DND-41 (cell line): ENCODE data around the gene ACSS3.

Experiments used
- ATAC-seq: fragments of 200-7000 bp; cut with Tn5 transposase; 3 replicates; pipeline ENCODE4 v1.9.1; 2021; ENCODE audit warnings: low read depth; ENCODE audit not compliant: insufficient read depth
- DNase-seq: peaks from one replicate; pipeline ENCODE4 v3.0.0-alpha.2; 2020
- H2AFZ ChIP-seq: 2 replicates; pipeline ENCODE4 v1.6.0; 2012; ENCODE audit warnings: low read depth, low read length
- H3K27ac ChIP-seq: 2 replicates; pipeline ENCODE4 v1.5.1; 2012; ENCODE audit warnings: low read length, inconsistent platforms
- H3K27me3 ChIP-seq: fragments of 200-600 bp; sonication (generic); 2 replicates; pipeline ENCODE4 v1.6.0; 2012; ENCODE audit warnings: low read length, mild to moderate bottlenecking, inconsistent platforms; ENCODE audit not compliant: insufficient read depth, poor library complexity
- H3K36me3 ChIP-seq: 2 replicates; pipeline ENCODE4 v1.5.1; 2012; ENCODE audit warnings: low read length, inconsistent platforms; ENCODE audit not compliant: insufficient read depth
- H3K4me1 ChIP-seq: 2 replicates; pipeline ENCODE4 v1.5.1; 2012; ENCODE audit warnings: mild to moderate bottlenecking, low read length; ENCODE audit not compliant: insufficient read depth
- H3K4me2 ChIP-seq: 2 replicates; pipeline ENCODE4 v1.6.0; 2012; ENCODE audit warnings: mild to moderate bottlenecking, moderate library complexity, low read length, inconsistent platforms; ENCODE audit not compliant: insufficient read depth
- H3K4me3 ChIP-seq, 2 experiments: fragments of 200-600 bp in 1 of 2; shearing (Covaris generic) in 1 of 2; 2 replicates each; pipeline ENCODE4 v1.5.1; 2012 to 2016; ENCODE audit warnings: inconsistent platforms in 2 of 2, low read length in 2 of 2, mild to moderate bottlenecking in 2 of 2, low read depth in 1 of 2, moderate library complexity in 1 of 2
- H3K79me2 ChIP-seq: 2 replicates; pipeline ENCODE4 v1.6.0; 2012; ENCODE audit warnings: low read length, inconsistent platforms; ENCODE audit not compliant: insufficient read depth
- H3K9ac ChIP-seq: 2 replicates; pipeline ENCODE4 v1.6.0; 2012; ENCODE audit warnings: low read depth, mild to moderate bottlenecking, inconsistent platforms, low read length, moderate library complexity
- H3K9me3 ChIP-seq: 2 replicates; pipeline ENCODE4 v1.5.1; 2012; ENCODE audit warnings: low read length, moderate library complexity, mild to moderate bottlenecking, inconsistent platforms; ENCODE audit not compliant: insufficient read depth, severe bottlenecking
- H4K20me1 ChIP-seq: 2 replicates; pipeline ENCODE4 v1.6.0; 2012; ENCODE audit warnings: low read length; ENCODE audit not compliant: insufficient read depth
- EZH2 ChIP-seq: IDR thresholded peaks from 3 replicates; pipeline ENCODE4 v1.6.1; 2012; ENCODE audit warnings: borderline replicate concordance, low read depth, mild to moderate bottlenecking, moderate library complexity, low read length, inconsistent platforms; ENCODE audit not compliant: severe bottlenecking
- TF ChIP-seq, protein P1 (sequence below): IDR thresholded peaks from 2 replicates; pipeline ENCODE4 v1.5.1; 2012; ENCODE audit warnings: borderline replicate concordance, low read length, moderate library complexity, mild to moderate bottlenecking; ENCODE audit not compliant: poor library complexity, severe bottlenecking; ENCODE audit errors: extremely low read depth

The ACSS3 gene

GRCh38 chr12:81207173-81207572 is 129.3 kb downstream of the ACSS3 start:
- no peaks in the 10 kb centered on the region for H3K4me1 ChIP-seq
- no peak overlapping the region for H3K4me2 ChIP-seq
- no peaks in the 10 kb centered on the region for H4K20me1 ChIP-seq
- H3K9me3 ChIP-seq, result no peaks in the 10 kb centered on the region
- no peak for TF ChIP-seq EZH2
- TF ChIP-seq, protein P1, sequence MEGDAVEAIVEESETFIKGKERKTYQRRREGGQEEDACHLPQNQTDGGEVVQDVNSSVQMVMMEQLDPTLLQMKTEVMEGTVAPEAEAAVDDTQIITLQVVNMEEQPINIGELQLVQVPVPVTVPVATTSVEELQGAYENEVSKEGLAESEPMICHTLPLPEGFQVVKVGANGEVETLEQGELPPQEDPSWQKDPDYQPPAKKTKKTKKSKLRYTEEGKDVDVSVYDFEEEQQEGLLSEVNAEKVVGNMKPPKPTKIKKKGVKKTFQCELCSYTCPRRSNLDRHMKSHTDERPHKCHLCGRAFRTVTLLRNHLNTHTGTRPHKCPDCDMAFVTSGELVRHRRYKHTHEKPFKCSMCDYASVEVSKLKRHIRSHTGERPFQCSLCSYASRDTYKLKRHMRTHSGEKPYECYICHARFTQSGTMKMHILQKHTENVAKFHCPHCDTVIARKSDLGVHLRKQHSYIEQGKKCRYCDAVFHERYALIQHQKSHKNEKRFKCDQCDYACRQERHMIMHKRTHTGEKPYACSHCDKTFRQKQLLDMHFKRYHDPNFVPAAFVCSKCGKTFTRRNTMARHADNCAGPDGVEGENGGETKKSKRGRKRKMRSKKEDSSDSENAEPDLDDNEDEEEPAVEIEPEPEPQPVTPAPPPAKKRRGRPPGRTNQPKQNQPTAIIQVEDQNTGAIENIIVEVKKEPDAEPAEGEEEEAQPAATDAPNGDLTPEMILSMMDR, result no peak
- H2AFZ ChIP-seq, result no peak overlapping the region
- ATAC-seq, result no peak
- DNase-seq, result no peak
- no peaks in the 10 kb centered on the region for H3K27me3 ChIP-seq
- no peak overlapping the region for H3K9ac ChIP-seq
- no peak overlapping the region for H3K4me3 ChIP-seq
- no peaks in the 10 kb centered on the region for H3K36me3 ChIP-seq
- H3K79me2 ChIP-seq, result no peaks in the 10 kb centered on the region
- no peak overlapping the region for H3K27ac ChIP-seq

DNA sequence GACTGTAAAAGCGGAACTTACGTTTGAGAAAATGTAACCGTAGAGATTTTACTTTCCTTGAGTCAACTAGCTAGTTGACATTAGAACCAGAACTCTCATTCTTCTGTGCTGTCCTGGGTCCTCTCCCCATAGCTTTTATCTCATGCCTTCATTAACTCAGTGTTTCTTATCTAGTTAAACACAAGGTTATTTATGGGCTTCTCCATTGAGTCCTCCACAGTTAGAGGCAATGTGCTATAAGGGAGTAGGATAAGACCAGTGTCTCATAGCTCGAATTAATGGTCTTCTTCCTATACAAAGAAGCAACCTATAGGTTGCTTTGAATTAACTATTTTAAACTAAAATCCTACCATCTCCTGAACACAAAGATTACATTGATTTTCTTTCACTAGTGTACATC is 129.8 kb downstream of the ACSS3 start:
- DNase-seq (no peak), ATAC-seq (no peak)
- no peak for TF ChIP-seq EZH2
- TF ChIP-seq, protein P1, result no peak
- Histone ChIP-seq H3K36me3 (no peaks in the 10 kb centered on the region), H3K27ac (no peak overlapping the region), H3K79me2 (no peaks in the 10 kb centered on the region), H2AFZ (no peak overlapping the region), H4K20me1 (no peaks in the 10 kb centered on the region), H3K9ac (no peak overlapping the region), H3K4me1 (no peaks in the 10 kb centered on the region), H3K4me2 (no peak overlapping the region), H3K9me3 (no peaks in the 10 kb centered on the region), H3K4me3 (no peak overlapping the region), H3K27me3 (no peaks in the 10 kb centered on the region)

GRCh38 chr12:81208187-81208911 is 130.5 kb downstream of the ACSS3 start:
- Histone ChIP-seq H3K27ac (no peak overlapping the region), H3K9ac (no peak overlapping the region), H3K27me3 (no peaks in the 10 kb centered on the region), H2AFZ (no peak overlapping the region), H3K79me2 (no peaks in the 10 kb centered on the region), H3K9me3 (no peaks in the 10 kb centered on the region), H3K36me3 (no peaks in the 10 kb centered on the region), H3K4me2 (no peak overlapping the region), H3K4me1 (no peaks in the 10 kb centered on the region), H4K20me1 (no peaks in the 10 kb centered on the region), H3K4me3 (no peak overlapping the region)
- ATAC-seq, result no peak
- no peak for TF ChIP-seq EZH2
- TF ChIP-seq, protein P1, result no peak
- DNase-seq, result no peak
